GM23338 (cell line): ENCODE measurements around the gene PKD2.

Source experiments
- CREB1 ChIP-seq: fragments of 250-450 bp; sonication (Bioruptor Pico); IDR thresholded peaks from 2 replicates; pipeline ENCODE4 v1.5.0; 2020; ENCODE audit warnings: low read depth, mild to moderate bottlenecking, moderate library complexity
- EZH2 ChIP-seq: fragments of 200-600 bp; sonication (generic); IDR thresholded peaks from one replicate; pipeline ENCODE4 v1.8.0; 2017; ENCODE audit warnings: antibody characterized with exemption, mild to moderate bottlenecking, low read depth; ENCODE audit not compliant: unreplicated experiment
- EZH2phosphoT487 ChIP-seq: fragments of 200-600 bp; sonication (generic); IDR thresholded peaks from one replicate; pipeline ENCODE4 v1.8.1; 2018; ENCODE audit warnings: antibody characterized with exemption; ENCODE audit not compliant: unreplicated experiment
- JUNB ChIP-seq: IDR thresholded peaks from one replicate; pipeline ENCODE4 v1.6.1; 2016; ENCODE audit warnings: antibody characterized with exemption; ENCODE audit not compliant: unreplicated experiment
- NANOG ChIP-seq: IDR thresholded peaks from 2 replicates; pipeline ENCODE4 v1.6.1; 2016; ENCODE audit warnings: antibody characterized with exemption, borderline replicate concordance
- POLR2AphosphoS5 ChIP-seq: IDR thresholded peaks from 2 replicates; pipeline ENCODE4 v1.6.1; 2016; ENCODE audit warnings: antibody characterized with exemption, low read depth
- TF ChIP-seq, protein P1 (sequence below), 2 experiments: fragments of 200-600 bp in 1 of 2; sonication (generic) in 1 of 2; conservative IDR thresholded peaks; 2 replicates each; pipeline versions ENCODE4 v1.5.1 to v1.6.1; 2016 to 2017; ENCODE audit warnings: antibody characterized with exemption in 2 of 2, low read depth in 2 of 2, mild to moderate bottlenecking in 2 of 2, moderate library complexity in 1 of 2
- TF ChIP-seq, protein P2 (sequence below): IDR thresholded peaks from one replicate; pipeline ENCODE4 v1.6.1; 2018; ENCODE audit warnings: antibody characterized with exemption; ENCODE audit not compliant: unreplicated experiment
- TF ChIP-seq, protein P3 (sequence below): IDR thresholded peaks from 2 replicates; pipeline ENCODE4 v1.6.1; 2016; ENCODE audit warnings: antibody characterized with exemption

DNA sequence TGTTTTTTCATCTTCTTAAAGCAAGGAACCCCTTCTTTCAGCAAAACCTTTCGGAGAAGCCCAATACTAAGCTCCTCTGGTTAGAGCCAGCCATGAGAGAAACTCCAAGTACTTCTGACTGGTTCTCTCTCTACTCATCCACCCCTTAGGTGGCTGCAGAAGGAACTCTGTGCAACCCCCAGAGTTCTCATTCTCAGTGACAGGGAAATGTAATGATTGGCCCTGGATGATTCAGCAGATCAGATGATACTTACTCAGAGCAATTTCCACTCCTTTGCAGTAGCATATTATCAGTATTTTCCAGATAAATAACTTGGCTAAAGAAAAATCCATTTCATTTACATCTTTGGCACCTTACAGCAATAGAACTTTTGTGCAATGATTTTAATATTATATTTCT is 28.8 kb upstream of the PKD2 start:
- no peak for TF ChIP-seq CREB1 (CRISPR knock-in tag)
- TF ChIP-seq, protein P1, sequence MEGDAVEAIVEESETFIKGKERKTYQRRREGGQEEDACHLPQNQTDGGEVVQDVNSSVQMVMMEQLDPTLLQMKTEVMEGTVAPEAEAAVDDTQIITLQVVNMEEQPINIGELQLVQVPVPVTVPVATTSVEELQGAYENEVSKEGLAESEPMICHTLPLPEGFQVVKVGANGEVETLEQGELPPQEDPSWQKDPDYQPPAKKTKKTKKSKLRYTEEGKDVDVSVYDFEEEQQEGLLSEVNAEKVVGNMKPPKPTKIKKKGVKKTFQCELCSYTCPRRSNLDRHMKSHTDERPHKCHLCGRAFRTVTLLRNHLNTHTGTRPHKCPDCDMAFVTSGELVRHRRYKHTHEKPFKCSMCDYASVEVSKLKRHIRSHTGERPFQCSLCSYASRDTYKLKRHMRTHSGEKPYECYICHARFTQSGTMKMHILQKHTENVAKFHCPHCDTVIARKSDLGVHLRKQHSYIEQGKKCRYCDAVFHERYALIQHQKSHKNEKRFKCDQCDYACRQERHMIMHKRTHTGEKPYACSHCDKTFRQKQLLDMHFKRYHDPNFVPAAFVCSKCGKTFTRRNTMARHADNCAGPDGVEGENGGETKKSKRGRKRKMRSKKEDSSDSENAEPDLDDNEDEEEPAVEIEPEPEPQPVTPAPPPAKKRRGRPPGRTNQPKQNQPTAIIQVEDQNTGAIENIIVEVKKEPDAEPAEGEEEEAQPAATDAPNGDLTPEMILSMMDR (conservative IDR thresholded peaks at IDR 0.05; ENCODE audit: low read depth in 2 of 2): no peak
- no peak for TF ChIP-seq NANOG
- TF ChIP-seq EZH2: no peak
- TF ChIP-seq, protein P2, sequence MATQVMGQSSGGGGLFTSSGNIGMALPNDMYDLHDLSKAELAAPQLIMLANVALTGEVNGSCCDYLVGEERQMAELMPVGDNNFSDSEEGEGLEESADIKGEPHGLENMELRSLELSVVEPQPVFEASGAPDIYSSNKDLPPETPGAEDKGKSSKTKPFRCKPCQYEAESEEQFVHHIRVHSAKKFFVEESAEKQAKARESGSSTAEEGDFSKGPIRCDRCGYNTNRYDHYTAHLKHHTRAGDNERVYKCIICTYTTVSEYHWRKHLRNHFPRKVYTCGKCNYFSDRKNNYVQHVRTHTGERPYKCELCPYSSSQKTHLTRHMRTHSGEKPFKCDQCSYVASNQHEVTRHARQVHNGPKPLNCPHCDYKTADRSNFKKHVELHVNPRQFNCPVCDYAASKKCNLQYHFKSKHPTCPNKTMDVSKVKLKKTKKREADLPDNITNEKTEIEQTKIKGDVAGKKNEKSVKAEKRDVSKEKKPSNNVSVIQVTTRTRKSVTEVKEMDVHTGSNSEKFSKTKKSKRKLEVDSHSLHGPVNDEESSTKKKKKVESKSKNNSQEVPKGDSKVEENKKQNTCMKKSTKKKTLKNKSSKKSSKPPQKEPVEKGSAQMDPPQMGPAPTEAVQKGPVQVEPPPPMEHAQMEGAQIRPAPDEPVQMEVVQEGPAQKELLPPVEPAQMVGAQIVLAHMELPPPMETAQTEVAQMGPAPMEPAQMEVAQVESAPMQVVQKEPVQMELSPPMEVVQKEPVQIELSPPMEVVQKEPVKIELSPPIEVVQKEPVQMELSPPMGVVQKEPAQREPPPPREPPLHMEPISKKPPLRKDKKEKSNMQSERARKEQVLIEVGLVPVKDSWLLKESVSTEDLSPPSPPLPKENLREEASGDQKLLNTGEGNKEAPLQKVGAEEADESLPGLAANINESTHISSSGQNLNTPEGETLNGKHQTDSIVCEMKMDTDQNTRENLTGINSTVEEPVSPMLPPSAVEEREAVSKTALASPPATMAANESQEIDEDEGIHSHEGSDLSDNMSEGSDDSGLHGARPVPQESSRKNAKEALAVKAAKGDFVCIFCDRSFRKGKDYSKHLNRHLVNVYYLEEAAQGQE: no peak
- TF ChIP-seq, protein P3, sequence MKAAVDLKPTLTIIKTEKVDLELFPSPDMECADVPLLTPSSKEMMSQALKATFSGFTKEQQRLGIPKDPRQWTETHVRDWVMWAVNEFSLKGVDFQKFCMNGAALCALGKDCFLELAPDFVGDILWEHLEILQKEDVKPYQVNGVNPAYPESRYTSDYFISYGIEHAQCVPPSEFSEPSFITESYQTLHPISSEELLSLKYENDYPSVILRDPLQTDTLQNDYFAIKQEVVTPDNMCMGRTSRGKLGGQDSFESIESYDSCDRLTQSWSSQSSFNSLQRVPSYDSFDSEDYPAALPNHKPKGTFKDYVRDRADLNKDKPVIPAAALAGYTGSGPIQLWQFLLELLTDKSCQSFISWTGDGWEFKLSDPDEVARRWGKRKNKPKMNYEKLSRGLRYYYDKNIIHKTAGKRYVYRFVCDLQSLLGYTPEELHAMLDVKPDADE: no peak
- TF ChIP-seq JUNB: no peak
- TF ChIP-seq EZH2phosphoT487: no peak
- TF ChIP-seq POLR2AphosphoS5: no peak
